Ishikawa (cell line): ENCODE results near the gene PACSIN3.

ENCODE experiments used
- CEBPB ChIP-seq: IDR thresholded peaks from 2 replicates; pipeline ENCODE4 v1.6.1; 2012
- CREB1 ChIP-seq: IDR thresholded peaks from 2 replicates; pipeline ENCODE4 v1.6.1; 2012; ENCODE audit warnings: low read depth
- EGR1 ChIP-seq: IDR thresholded peaks from 2 replicates; pipeline ENCODE4 v1.6.1; 2012
- EP300 ChIP-seq: IDR thresholded peaks from 2 replicates; pipeline ENCODE4 v1.6.1; 2012; ENCODE audit warnings: borderline replicate concordance
- FOXM1 ChIP-seq: IDR thresholded peaks from 2 replicates; pipeline ENCODE4 v1.6.1; 2012; ENCODE audit warnings: low read depth, borderline replicate concordance
- MAX ChIP-seq: IDR thresholded peaks from 2 replicates; pipeline ENCODE4 v1.6.1; 2012
- NFIC ChIP-seq: IDR thresholded peaks from 2 replicates; pipeline ENCODE4 v1.6.1; 2012
- RAD21 ChIP-seq: IDR thresholded peaks from 2 replicates; pipeline ENCODE4 v1.6.1; 2012; ENCODE audit warnings: low read depth
- REST ChIP-seq: IDR thresholded peaks from 2 replicates; pipeline ENCODE4 v1.6.1; 2012; ENCODE audit warnings: low read depth, mild to moderate bottlenecking
- TAF1 ChIP-seq: IDR thresholded peaks from 2 replicates; pipeline ENCODE4 v1.6.1; 2012; ENCODE audit warnings: low read depth, mild to moderate bottlenecking
- TCF12 ChIP-seq: IDR thresholded peaks from 2 replicates; pipeline ENCODE4 v1.6.1; 2012; ENCODE audit warnings: low read depth
- TEAD4 ChIP-seq: IDR thresholded peaks from 2 replicates; pipeline ENCODE4 v1.6.1; 2012
- USF1 ChIP-seq: IDR thresholded peaks from 2 replicates; pipeline ENCODE4 v1.6.1; 2012
- YY1 ChIP-seq: IDR thresholded peaks from 2 replicates; pipeline ENCODE4 v1.6.1; 2012; ENCODE audit warnings: low read depth
- ZBTB7A ChIP-seq: IDR thresholded peaks from 2 replicates; pipeline ENCODE4 v1.6.1; 2012; ENCODE audit warnings: low read depth

The PACSIN3 gene

GRCh38 chr11:47171856-47172255 lies 14.4 kb downstream of the PACSIN3 start:
- no peak for TF ChIP-seq FOXM1
- TF ChIP-seq EP300, result no peak
- no peak for TF ChIP-seq USF1
- TF ChIP-seq YY1, result no peak
- TF ChIP-seq ZBTB7A, result no peak
- TF ChIP-seq MAX, result no peak
- TF ChIP-seq CREB1, result no peak
- TF ChIP-seq EGR1, result no peak
- no peak for TF ChIP-seq NFIC
- TF ChIP-seq CEBPB, result no peak
- no peak for TF ChIP-seq REST
- no peak for TF ChIP-seq TAF1
- no peak for TF ChIP-seq RAD21
- no peak for TF ChIP-seq TCF12
- TF ChIP-seq TEAD4, result no peak

GRCh38 chr11:47171061-47171838 lies 15.0 kb downstream of the PACSIN3 start:
- no peak for TF ChIP-seq EP300

- TF ChIP-seq ZBTB7A (no peak), EGR1 (no peak), RAD21 (no peak), NFIC (no peak), TCF12 (no peak), TAF1 (no peak), YY1 (no peak), USF1 (no peak), FOXM1 (no peak)
Observed at GRCh38 chr11:47166368-47166767, 19.9 kb downstream of the PACSIN3 start.

GRCh38 chr11:47165253-47165840 lies 20.9 kb downstream of the PACSIN3 start:
- TF ChIP-seq RAD21 (no peak), YY1 (no peak), CREB1 (no peak), TEAD4 (no peak), EGR1 (no peak), REST (no peak), NFIC (no peak), MAX (no peak), TAF1 (no peak), CEBPB (no peak), FOXM1 (no peak), ZBTB7A (no peak), TCF12 (no peak), EP300 (no peak), USF1 (no peak)

GRCh38 chr11:47164321-47164720 lies 21.9 kb downstream of the PACSIN3 start:
- no peak for TF ChIP-seq TCF12
- TF ChIP-seq EGR1, result no peak
- no peak for TF ChIP-seq FOXM1
- no peak for TF ChIP-seq CREB1

GRCh38 chr11:47163898-47164297 lies 22.3 kb downstream of the PACSIN3 start:
- no peak for TF ChIP-seq EGR1
- no peak for TF ChIP-seq ZBTB7A
- TF ChIP-seq FOXM1, result no peak
- TF ChIP-seq NFIC, result no peak
- TF ChIP-seq REST, result no peak
- no peak for TF ChIP-seq TAF1
- TF ChIP-seq USF1, result no peak
- TF ChIP-seq YY1, result no peak
- TF ChIP-seq TCF12, result no peak
- TF ChIP-seq EP300, result no peak
- no peak for TF ChIP-seq TEAD4
- TF ChIP-seq CREB1, result no peak
- no peak for TF ChIP-seq RAD21
- TF ChIP-seq MAX, result no peak
- TF ChIP-seq CEBPB, result no peak
